LNCAP (cell line): ENCODE results near the gene KIAA0513.

Experiments
- CTCF ChIP-seq: fragments of 450-650 bp; IDR thresholded peaks from 2 replicates; pipeline ENCODE4 v1.5.1; 2017; ENCODE audit warnings: mild to moderate bottlenecking

KIAA0513 gene

DNA sequence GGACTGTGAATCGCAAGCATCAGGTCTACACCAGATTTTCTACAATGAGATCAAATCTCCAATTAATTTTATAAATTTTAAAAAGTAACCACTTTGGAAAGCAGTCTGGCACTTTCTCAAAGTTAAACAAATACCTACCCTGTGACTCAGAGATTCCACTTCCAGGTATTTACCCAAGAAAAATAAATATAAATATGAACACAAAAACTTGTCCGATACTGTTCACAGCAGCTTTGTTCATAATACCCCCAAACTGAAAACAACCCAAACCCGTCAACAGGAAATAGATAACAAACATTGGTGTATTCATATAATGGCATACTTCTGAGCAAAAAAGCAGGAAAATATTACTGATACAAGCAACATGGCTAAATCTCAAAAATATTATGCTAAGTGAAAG, 28.4 kb upstream of the KIAA0513 start:
- TF ChIP-seq CTCF, result no peak

GRCh38 chr16:84999857-85000480, 27.6 kb upstream of the KIAA0513 start:
- TF ChIP-seq CTCF, result no peak

- TF ChIP-seq CTCF, result no peak
These were observed 25.5 kb upstream of the KIAA0513 start for GRCh38 chr16:85002099-85002541.

DNA sequence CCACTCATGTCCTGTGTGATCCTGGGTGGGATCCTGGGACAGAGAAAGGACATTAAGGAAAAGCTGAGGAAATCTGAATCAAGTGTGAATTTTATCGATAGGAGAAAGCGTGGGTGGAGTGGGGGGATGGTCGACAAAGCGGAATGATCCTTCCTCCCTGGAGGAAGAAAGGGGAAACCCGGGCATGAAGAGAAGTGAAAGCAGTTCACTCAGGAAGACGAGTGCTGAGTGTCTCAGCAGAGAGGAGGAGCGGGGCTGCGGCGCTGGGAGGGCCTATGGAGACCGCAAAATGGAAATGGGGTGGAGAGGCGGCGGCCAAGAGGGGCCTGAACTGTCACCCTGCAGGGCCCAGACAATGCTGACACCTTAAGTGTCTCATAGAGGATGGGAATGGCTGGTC, 25.0 kb upstream of the KIAA0513 start:
- TF ChIP-seq CTCF, result no peak

DNA sequence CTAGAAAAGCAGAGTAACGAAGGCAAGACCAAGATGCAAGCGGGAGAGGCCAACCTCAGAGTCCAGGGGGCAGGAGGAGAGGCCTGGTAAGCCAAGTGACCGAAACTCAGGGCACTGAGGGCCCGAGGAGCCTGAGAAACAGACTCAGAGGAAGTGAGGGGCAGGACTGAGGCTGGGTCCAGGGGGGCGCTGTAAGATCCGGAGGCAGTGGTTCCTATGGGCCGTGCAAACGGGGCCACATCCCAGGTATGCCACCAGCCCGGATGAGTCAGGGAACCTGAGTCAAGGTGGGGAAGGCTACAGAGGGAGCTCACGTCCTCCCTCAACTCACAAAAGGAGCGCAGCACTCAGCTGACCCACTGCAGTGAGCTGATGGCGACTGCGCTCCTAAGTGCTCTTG, 24.5 kb upstream of the KIAA0513 start:
- TF ChIP-seq CTCF, result no peak

DNA sequence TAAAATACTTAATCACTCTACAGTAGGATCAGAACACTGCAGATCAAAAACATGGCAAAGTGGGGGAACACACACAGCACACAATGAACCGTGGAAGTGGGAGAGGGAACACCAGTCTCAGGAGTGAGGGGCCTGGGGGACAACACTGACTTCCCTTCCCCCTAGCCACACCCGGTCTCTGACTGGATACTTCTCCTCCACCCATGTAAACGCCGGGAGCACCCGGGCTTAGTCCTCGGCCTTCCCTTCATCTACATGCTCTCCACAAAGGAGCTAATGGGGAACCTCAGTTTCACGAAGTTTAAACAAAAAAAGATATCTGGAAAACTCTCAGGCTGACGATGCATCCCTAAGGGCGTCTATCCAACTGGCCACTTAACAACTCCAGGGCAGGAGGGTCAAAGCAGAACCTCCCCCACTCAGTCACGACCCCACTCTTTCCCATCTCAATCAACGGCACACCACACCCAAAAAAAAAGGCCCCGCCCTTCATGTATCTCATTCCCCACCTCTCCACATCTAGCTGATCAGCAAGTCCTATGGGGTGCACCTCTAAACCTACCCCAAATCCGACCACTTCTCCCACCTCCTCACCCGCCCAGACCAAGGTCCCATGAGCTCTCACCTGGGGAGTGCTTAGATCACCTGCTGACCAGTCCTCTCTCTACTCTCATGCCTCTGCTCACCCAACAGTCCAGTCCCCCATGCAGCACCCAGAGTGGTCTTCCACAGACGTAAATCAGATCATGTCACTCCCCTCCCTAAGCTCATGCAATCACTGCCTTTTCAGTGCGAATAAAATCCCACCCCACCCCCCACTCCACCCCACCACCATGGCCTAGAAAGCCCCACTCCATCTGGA, 23.6 kb upstream of the KIAA0513 start:
- TF ChIP-seq CTCF, result no peak

DNA sequence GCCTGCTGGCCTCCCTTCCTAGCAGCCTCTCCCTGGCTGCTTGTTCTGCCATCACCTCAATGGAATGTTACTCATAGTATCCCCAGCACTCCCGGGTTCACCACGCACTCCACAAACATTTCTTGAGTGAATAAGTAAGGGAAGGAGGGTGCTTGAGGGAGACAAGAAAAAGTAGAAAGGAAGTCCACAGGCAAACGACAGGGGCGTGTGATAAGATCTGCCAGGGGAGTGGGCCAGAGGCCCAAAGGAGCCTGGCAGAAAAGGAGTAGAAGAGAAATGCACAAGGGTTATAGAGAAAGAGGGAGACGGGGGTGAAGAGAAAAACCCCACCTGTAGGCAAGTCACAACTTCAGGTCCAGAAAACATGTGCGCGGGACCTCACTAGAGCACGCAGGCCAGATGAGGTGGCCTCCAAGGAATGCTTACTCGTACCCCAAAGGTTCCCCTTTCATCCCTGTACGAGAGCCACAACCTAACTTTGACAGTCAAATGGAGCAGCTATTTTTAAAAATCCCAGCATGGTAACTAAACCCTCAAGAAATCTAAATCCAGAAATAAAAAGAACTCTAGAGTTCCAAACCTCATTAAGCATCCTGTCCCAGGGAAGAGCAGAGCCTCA, 22.9 kb upstream of the KIAA0513 start:
- no peak for TF ChIP-seq CTCF
